Tibial nerve (tissue), 4 donors: Measurements from ENCODE around the gene BCL6.

Source experiments
- EP300 ChIP-seq, 2 donors: sonication (generic); formaldehyde crosslinking; IDR thresholded peaks; one replicate each; pipeline ENCODE4 v1.6.1; 2017; ENCODE audit warnings: antibody characterized with exemption in 2 of 2, mild to moderate bottlenecking in 1 of 2
- POLR2A ChIP-seq, 2 donors: fragments of 450-650 bp; IDR thresholded peaks; one replicate each; pipeline ENCODE4 v1.6.1; 2017; ENCODE audit warnings: antibody characterized with exemption in 2 of 2, mild to moderate bottlenecking in 2 of 2, moderate library complexity in 2 of 2
- TF ChIP-seq, protein P1 (sequence below), 5 experiments: fragments of 200-600 bp in 3 of 5; fragments of 450-650 bp in 2 of 5; sonication (generic) in 3 of 5; IDR thresholded peaks; one replicate each; pipeline ENCODE4 v1.5.1; 2016 to 2019; ENCODE audit warnings: antibody characterized with exemption in 5 of 5, mild to moderate bottlenecking in 3 of 5, moderate library complexity in 2 of 5

DNA sequence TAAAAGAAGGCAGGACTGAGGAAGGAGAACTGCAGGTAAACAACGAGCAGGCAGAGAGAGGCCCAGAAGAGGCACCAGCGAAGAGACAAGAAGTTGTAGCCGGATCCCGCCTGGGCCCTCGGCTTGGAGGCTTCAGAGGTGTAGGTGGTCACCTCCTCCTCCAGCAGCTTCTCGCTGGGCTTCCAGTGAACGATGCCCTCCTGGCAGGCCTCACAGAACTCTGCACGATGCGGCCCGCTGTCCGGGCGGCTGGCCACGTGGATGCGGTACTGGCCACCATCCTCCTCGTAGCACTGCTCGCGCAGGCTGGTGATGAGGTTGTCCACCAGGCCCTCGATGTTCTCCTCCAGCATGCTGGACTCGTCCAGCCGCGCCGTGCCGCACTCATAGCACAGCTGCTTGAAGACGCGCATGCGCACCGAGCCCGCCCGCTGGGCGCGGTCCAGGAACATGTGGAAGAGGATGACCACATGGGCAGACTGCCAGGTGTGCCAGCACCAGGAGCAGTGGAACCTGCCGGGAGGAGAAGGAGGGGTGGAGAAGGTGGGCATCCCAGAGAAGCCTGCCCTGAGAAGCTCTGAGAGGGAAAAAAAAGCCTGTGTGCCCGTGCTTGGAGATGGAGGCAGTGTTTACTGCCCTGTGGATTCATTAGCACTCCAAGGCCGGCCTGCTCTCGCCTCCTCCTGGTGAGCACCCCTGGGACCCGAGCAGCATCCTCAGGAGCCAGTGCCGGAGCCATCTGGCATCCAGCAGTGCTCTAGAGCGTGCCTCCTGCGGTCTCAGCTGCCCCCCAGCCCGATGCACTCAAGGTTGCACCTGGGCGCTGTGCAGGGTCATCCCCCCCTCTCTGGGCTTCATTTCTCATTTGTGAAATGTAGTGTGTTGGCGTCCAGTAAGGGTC lies 46.5 kb downstream of the BCL6 start:
- TF ChIP-seq, protein P1, sequence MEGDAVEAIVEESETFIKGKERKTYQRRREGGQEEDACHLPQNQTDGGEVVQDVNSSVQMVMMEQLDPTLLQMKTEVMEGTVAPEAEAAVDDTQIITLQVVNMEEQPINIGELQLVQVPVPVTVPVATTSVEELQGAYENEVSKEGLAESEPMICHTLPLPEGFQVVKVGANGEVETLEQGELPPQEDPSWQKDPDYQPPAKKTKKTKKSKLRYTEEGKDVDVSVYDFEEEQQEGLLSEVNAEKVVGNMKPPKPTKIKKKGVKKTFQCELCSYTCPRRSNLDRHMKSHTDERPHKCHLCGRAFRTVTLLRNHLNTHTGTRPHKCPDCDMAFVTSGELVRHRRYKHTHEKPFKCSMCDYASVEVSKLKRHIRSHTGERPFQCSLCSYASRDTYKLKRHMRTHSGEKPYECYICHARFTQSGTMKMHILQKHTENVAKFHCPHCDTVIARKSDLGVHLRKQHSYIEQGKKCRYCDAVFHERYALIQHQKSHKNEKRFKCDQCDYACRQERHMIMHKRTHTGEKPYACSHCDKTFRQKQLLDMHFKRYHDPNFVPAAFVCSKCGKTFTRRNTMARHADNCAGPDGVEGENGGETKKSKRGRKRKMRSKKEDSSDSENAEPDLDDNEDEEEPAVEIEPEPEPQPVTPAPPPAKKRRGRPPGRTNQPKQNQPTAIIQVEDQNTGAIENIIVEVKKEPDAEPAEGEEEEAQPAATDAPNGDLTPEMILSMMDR (IDR thresholded peaks at IDR 0.05), result no peak
- TF ChIP-seq POLR2A (IDR thresholded peaks at IDR 0.05), result no peak
- TF ChIP-seq EP300 (IDR thresholded peaks at IDR 0.05), result no peak
